ENCODE data around the gene TPM4. TPM values are rescaled to one million over a fixed set of nuclear protein-coding genes. Genes with fewer than 3 reads are reported as not detected.
"Not testable (repeated sequence)": the region's sequence is repeated elsewhere in the genome, so short reads cannot be mapped to it uniquely, and the experiment has no call there.

TPM4 gene
- total and polyA plus RNA-seq, 2 donors (not counting 1 experiment from before 2014, with no cell fraction given): 65.4 to 127 TPM

DNA sequence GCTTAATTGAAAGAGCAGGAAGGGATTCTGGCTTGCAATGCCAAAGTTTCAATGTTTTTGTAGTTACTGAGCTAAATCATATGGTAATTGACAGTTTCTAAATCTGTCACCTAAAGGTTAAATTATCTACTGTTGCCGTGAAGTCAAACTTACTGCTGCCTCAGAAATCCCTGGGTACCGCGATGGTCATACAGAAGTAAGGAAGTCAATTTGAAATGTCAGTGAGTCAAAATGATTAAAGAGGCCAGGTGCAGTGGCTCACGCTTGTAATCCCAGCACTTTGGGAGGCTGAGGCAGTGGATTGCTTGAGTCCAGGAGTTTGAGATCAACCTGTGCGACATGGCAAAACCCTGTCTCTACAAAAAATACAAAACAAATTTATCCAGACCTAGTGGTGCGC lies 48.8 kb upstream of the TPM4 start:
- no peak for DNase-seq
- intact Hi-C loops (cut with micrococcal nuclease): no loop called here
- H3K27ac ChIP-seq (ENCODE audit: low read length in 2 of 2): no peak overlapping the region

DNA sequence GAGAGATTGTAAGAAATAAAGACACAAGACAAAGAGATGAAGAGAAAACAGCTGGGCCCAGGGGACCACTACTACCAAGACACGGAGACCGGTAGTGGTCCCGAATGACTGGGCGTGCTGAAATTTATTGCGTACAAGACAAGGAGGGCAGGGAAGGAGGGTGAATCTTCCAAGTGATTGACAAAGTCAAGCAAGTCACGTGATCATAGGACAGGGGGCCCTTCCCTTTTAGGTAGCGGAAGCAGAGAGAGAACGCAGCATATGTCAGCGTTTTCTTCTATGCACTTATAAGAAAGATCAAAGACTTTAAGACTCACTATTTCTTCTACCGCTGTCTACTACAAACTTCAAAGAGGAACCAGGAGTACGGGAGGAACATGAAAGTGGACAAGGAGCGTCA lies 46.1 kb upstream of the TPM4 start:
- H3K4me1 Mint-ChIP-seq; DNase-seq; H3K9me3 ChIP-seq (ENCODE audit: control extremely low read depth in 1 of 3, control insufficient read depth in 2 of 3, insufficient read depth in 1 of 3, low read length in 2 of 3); H3K27ac ChIP-seq (ENCODE audit: low read length in 2 of 2); H3K27me3 Mint-ChIP-seq; H3K4me1 ChIP-seq (ENCODE audit: control insufficient read depth in 2 of 2, insufficient read depth in 2 of 2, low read length in 2 of 2); H3K27me3 ChIP-seq (replicated peaks in 1 of 4; ENCODE audit: control extremely low read depth in 1 of 4, control insufficient read depth in 3 of 4, insufficient read depth in 4 of 4, low read length in 3 of 4); CTCF ChIA-PET; POLR2A ChIA-PET; intact Hi-C loops (cut with micrococcal nuclease); H3K36me3 ChIP-seq (replicated peaks in 1 of 2; ENCODE audit: control extremely low read depth in 1 of 2, control insufficient read depth in 1 of 2, extremely low read depth in 1 of 2, insufficient read depth in 2 of 2, low read length in 1 of 2); H2AFZ ChIP-seq (ENCODE audit: insufficient read depth, low read depth, low read length, poor library complexity, severe bottlenecking); H3K4me2 ChIP-seq (replicated peaks; ENCODE audit: low read depth, low read length, poor library complexity, severe bottlenecking); H3K27ac Mint-ChIP-seq; H4K20me1 ChIP-seq (ENCODE audit: control insufficient read depth, insufficient read depth, low read length, poor library complexity, severe bottlenecking); H3K4me3 ChIP-seq (ENCODE audit: control extremely low read depth in 1 of 5, extremely low read depth in 1 of 5, insufficient read depth in 1 of 5, low read depth in 2 of 5, low read length in 4 of 5); H3K79me2 ChIP-seq (ENCODE audit: control insufficient read depth, insufficient read depth, low read length); H3K9me3 Mint-ChIP-seq (ENCODE audit: insufficient read depth); H3K4me3 Mint-ChIP-seq; ATAC-seq (ENCODE audit: low read depth); H3K9ac ChIP-seq (ENCODE audit: low read length): not testable (repeated sequence)
- WGBS (ENCODE audit: insufficient coverage): 95% methylated on average over 10 of the region's 12 CpGs

More for the DNA sequence above, 48.8 kb upstream of the TPM4 start:
- no peak for TF ChIP-seq EZH2 (IDR thresholded peaks at IDR 0.05; ENCODE audit: borderline replicate concordance, insufficient read depth, low read depth, low read length, poor library complexity, severe bottlenecking)
- TF ChIP-seq, protein P1, sequence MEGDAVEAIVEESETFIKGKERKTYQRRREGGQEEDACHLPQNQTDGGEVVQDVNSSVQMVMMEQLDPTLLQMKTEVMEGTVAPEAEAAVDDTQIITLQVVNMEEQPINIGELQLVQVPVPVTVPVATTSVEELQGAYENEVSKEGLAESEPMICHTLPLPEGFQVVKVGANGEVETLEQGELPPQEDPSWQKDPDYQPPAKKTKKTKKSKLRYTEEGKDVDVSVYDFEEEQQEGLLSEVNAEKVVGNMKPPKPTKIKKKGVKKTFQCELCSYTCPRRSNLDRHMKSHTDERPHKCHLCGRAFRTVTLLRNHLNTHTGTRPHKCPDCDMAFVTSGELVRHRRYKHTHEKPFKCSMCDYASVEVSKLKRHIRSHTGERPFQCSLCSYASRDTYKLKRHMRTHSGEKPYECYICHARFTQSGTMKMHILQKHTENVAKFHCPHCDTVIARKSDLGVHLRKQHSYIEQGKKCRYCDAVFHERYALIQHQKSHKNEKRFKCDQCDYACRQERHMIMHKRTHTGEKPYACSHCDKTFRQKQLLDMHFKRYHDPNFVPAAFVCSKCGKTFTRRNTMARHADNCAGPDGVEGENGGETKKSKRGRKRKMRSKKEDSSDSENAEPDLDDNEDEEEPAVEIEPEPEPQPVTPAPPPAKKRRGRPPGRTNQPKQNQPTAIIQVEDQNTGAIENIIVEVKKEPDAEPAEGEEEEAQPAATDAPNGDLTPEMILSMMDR (IDR thresholded peaks at IDR 0.05): no peak
- no peak overlapping the region for H3K4me3 ChIP-seq (ENCODE audit: control extremely low read depth in 1 of 5, extremely low read depth in 1 of 5, insufficient read depth in 1 of 5, low read depth in 2 of 5, low read length in 4 of 5)
- H3K9me3 ChIP-seq (ENCODE audit: control extremely low read depth in 1 of 3, control insufficient read depth in 2 of 3, insufficient read depth in 1 of 3, low read length in 2 of 3): no peaks in the 10 kb centered on the region
- H3K9ac ChIP-seq (ENCODE audit: low read length): no peak overlapping the region
- Mint-ChIP-seq H3K4me1 (no peaks in the 10 kb centered on the region), H3K4me3 (no peak overlapping the region), H3K27ac (no peak overlapping the region), H3K27me3 (no peaks in the 10 kb centered on the region), H3K9me3 (ENCODE audit: insufficient read depth) (no peaks in the 10 kb centered on the region)
- H3K4me1 ChIP-seq (ENCODE audit: control insufficient read depth in 2 of 2, insufficient read depth in 2 of 2, low read length in 2 of 2): no peaks in the 10 kb centered on the region
- H2AFZ ChIP-seq (ENCODE audit: insufficient read depth, low read depth, low read length, poor library complexity, severe bottlenecking): no peak overlapping the region
- ChIA-PET CTCF (interaction anchor here (0.7 kb wide), 2 partner anchors 14 to 90 kb away, joined by 3 read pairs; no protein-coding TSS in a partner anchor), POLR2A (no interaction called here)
- H3K36me3 ChIP-seq (replicated peaks in 1 of 2; ENCODE audit: control extremely low read depth in 1 of 2, control insufficient read depth in 1 of 2, extremely low read depth in 1 of 2, insufficient read depth in 2 of 2, low read length in 1 of 2): no peaks in the 10 kb centered on the region
- no peaks in the 10 kb centered on the region for H3K27me3 ChIP-seq (replicated peaks in 1 of 4; ENCODE audit: control extremely low read depth in 1 of 4, control insufficient read depth in 3 of 4, insufficient read depth in 4 of 4, low read length in 3 of 4)
- no peak overlapping the region for H3K4me2 ChIP-seq (replicated peaks; ENCODE audit: low read depth, low read length, poor library complexity, severe bottlenecking)
- no peak for ATAC-seq (ENCODE audit: low read depth)
- no peaks in the 10 kb centered on the region for H4K20me1 ChIP-seq (ENCODE audit: control insufficient read depth, insufficient read depth, low read length, poor library complexity, severe bottlenecking)
- WGBS (ENCODE audit: insufficient coverage): 8% methylated on average over 3 of the region's 6 CpGs
- H3K79me2 ChIP-seq (ENCODE audit: control insufficient read depth, insufficient read depth, low read length): no peaks in the 10 kb centered on the region
